ENCODE measurements around the gene FKBP5. TPM values are rescaled to one million over a fixed set of nuclear protein-coding genes. Genes with fewer than 3 reads are reported as not detected.

The FKBP5 gene
- total and polyA plus RNA-seq, 10 of the 15 experiments (the other 5 are each of a cell fraction or from before 2014, with no cell fraction given): 29.0 to 123 (median 62.3) TPM

DNA sequence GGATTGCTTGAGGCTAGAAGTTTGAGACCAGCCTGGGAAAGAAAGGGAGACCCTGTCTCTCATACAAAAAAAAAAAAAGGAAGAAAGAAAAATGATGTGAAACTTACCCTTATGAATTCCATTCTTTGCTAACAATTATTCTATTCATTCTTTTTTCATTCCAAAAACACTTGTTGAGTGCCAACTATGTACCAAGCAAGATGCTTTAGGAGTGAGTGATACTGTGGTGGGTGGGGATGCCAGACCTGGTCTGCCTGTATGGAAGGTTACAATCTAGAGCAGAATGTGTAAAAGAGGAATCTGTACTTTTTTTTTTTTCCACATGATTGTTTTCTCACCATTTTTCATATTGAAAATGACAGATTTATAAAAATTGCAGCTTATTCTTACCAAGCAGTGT, 102.2 kb downstream of the FKBP5 start (continued):
- TF ChIP-seq MYC (IDR thresholded peaks at IDR 0.05; ENCODE audit: insufficient read depth, insufficient read length, insufficient replicate concordance, low read length, severe bottlenecking): no peak
- TF ChIP-seq HDGF (IDR thresholded peaks at IDR 0.05): no peak

DNA sequence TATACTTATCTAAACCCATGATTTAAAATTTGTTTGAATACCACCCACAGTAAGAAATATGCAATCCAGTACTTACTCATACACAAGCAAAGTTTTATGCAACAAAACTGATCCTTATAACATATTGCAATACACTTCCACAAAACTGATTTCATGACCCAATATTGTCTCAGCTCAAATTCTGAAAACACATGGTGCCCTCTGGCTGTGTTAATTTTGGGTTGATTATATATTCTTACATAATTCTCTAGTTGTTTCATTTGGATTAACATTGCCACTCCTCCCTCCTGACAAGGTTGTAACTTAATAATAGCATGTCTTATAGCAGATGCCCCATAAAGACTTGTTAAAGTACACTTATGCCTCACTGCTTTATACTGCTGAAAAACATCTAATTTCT, 103.1 kb downstream of the FKBP5 start:
- no peaks in the 10 kb centered on the region for H3K9me3 ChIP-seq (replicated peaks; ENCODE audit: control insufficient read depth, insufficient read depth, low read length)
- DNase-seq (ENCODE audit: low read depth, low spot score) (no peak), ATAC-seq (no peak), FAIRE-seq (no peak)
- H3K27me3 ChIP-seq (replicated peaks in 1 of 2; ENCODE audit: control insufficient read depth in 2 of 2, insufficient read depth in 2 of 2, low read length in 1 of 2): no peaks in the 10 kb centered on the region
- no peak overlapping the region for H3K4me2 ChIP-seq (ENCODE audit: control insufficient read depth, insufficient read depth)
- H3K9ac ChIP-seq (ENCODE audit: control insufficient read depth, insufficient read depth, low read length): no peak overlapping the region
- no peaks in the 10 kb centered on the region for H3K79me2 ChIP-seq (ENCODE audit: control insufficient read depth, insufficient read depth, low read length)
- no peak overlapping the region for H3K4me3 ChIP-seq
- POLR2A ChIA-PET: interaction anchor here (0.6 kb wide), 1 partner anchor 53 kb away, joined by 3 read pairs; no protein-coding TSS in a partner anchor
- CTCF ChIA-PET: interaction anchor here (0.6 to 13.4 kb wide), 11 partner anchors 9 to 509 kb away, joined by 3 to 374 read pairs (median 4); partner anchors contain the start of gene ARMC12
- RAD21 ChIA-PET (ENCODE audit: unreplicated experiment): interaction anchor here (0.8 to 5.4 kb wide), 5 partner anchors 16 to 249 kb away, joined by 3 to 91 read pairs (median 7); partner anchors contain the start of gene ARMC12
- in situ Hi-C loops (cut with MboI) (no loop called here), intact Hi-C loops (cut with micrococcal nuclease; ENCODE audit: unreplicated experiment) (no loop called here)
- no peak overlapping the region for H3K27ac ChIP-seq (ENCODE audit: control insufficient read depth, insufficient read depth)
- no peaks in the 10 kb centered on the region for H3K4me1 ChIP-seq (ENCODE audit: control insufficient read depth, insufficient read depth, low read length)
- H2AFZ ChIP-seq (ENCODE audit: control insufficient read depth, low read depth, low read length): no peak overlapping the region
- no peaks in the 10 kb centered on the region for H4K20me1 ChIP-seq (ENCODE audit: control insufficient read depth, insufficient read depth)
- no TSS peak for BruUV-seq (replicated peaks)
- SMC1A ChIA-PET (ENCODE audit: uncharacterized antibody, unreplicated experiment): interaction anchor here (1.5 to 9.9 kb wide), 9 partner anchors 8 to 153 kb away, joined by 3 to 149 read pairs (median 5); partner anchors contain the start of gene ARMC12
- H3K36me3 ChIP-seq (ENCODE audit: control insufficient read depth in 2 of 2, insufficient read depth in 2 of 2, low read length in 1 of 2): peaks cover 10 to 19% of the 10 kb centered on the region in 2 experiments
- TF ChIP-seq, protein P1, sequence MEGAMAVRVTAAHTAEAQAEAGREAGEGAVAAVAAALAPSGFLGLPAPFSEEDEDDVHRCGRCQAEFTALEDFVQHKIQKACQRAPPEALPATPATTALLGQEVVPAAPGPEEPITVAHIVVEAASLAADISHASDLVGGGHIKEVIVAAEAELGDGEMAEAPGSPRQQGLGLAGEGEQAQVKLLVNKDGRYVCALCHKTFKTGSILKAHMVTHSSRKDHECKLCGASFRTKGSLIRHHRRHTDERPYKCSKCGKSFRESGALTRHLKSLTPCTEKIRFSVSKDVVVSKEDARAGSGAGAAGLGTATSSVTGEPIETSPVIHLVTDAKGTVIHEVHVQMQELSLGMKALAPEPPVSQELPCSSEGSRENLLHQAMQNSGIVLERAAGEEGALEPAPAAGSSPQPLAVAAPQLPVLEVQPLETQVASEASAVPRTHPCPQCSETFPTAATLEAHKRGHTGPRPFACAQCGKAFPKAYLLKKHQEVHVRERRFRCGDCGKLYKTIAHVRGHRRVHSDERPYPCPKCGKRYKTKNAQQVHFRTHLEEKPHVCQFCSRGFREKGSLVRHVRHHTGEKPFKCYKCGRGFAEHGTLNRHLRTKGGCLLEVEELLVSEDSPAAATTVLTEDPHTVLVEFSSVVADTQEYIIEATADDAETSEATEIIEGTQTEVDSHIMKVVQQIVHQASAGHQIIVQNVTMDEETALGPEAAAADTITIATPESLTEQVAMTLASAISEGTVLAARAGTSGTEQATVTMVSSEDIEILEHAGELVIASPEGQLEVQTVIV (IDR thresholded peaks at IDR 0.05; ENCODE audit: borderline replicate concordance, partially characterized antibody): no peak
- no peak for TF ChIP-seq FOS (IDR thresholded peaks at IDR 0.05; ENCODE audit: borderline replicate concordance, extremely low read depth, insufficient read length)
- TF ChIP-seq ESRRA (IDR thresholded peaks at IDR 0.05; ENCODE audit: low read length): no peak
- no peak for TF ChIP-seq MYB (IDR thresholded peaks at IDR 0.05; ENCODE audit: borderline replicate concordance, low read depth, low read length)
- TF ChIP-seq RAD21 (IDR thresholded peaks at IDR 0.05; ENCODE audit: insufficient read depth, low read depth, low read length): no peak
- TF ChIP-seq PAX8 (IDR thresholded peaks at IDR 0.05): no peak
- TF ChIP-seq POLR2A (IDR thresholded peaks at IDR 0.05; ENCODE audit: low read depth, low read length): no peak
- no peak for TF ChIP-seq CHD1 (IDR thresholded peaks at IDR 0.05; ENCODE audit: low read depth, low read length)
- TF ChIP-seq, protein P2, sequence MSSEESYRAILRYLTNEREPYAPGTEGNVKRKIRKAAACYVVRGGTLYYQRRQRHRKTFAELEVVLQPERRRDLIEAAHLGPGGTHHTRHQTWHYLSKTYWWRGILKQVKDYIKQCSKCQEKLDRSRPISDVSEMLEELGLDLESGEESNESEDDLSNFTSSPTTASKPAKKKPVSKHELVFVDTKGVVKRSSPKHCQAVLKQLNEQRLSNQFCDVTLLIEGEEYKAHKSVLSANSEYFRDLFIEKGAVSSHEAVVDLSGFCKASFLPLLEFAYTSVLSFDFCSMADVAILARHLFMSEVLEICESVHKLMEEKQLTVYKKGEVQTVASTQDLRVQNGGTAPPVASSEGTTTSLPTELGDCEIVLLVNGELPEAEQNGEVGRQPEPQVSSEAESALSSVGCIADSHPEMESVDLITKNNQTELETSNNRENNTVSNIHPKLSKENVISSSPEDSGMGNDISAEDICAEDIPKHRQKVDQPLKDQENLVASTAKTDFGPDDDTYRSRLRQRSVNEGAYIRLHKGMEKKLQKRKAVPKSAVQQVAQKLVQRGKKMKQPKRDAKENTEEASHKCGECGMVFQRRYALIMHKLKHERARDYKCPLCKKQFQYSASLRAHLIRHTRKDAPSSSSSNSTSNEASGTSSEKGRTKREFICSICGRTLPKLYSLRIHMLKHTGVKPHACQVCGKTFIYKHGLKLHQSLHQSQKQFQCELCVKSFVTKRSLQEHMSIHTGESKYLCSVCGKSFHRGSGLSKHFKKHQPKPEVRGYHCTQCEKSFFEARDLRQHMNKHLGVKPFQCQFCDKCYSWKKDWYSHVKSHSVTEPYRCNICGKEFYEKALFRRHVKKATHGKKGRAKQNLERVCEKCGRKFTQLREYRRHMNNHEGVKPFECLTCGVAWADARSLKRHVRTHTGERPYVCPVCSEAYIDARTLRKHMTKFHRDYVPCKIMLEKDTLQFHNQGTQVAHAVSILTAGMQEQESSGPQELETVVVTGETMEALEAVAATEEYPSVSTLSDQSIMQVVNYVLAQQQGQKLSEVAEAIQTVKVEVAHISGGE (CRISPR knock-in tag; IDR thresholded peaks at IDR 0.05): no peak
- TF ChIP-seq, protein P3, sequence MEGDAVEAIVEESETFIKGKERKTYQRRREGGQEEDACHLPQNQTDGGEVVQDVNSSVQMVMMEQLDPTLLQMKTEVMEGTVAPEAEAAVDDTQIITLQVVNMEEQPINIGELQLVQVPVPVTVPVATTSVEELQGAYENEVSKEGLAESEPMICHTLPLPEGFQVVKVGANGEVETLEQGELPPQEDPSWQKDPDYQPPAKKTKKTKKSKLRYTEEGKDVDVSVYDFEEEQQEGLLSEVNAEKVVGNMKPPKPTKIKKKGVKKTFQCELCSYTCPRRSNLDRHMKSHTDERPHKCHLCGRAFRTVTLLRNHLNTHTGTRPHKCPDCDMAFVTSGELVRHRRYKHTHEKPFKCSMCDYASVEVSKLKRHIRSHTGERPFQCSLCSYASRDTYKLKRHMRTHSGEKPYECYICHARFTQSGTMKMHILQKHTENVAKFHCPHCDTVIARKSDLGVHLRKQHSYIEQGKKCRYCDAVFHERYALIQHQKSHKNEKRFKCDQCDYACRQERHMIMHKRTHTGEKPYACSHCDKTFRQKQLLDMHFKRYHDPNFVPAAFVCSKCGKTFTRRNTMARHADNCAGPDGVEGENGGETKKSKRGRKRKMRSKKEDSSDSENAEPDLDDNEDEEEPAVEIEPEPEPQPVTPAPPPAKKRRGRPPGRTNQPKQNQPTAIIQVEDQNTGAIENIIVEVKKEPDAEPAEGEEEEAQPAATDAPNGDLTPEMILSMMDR (IDR thresholded peaks at IDR 0.05 in 2 of 3, conservative IDR thresholded peaks at IDR 0.05 in 1 of 3; ENCODE audit: control insufficient read depth in 2 of 3, extremely low read depth in 1 of 3, insufficient read depth in 1 of 3, low read depth in 3 of 3, low read length in 3 of 3): no peak
- TF ChIP-seq ETV6 (conservative IDR thresholded peaks at IDR 0.05 in 1 of 2, IDR thresholded peaks at IDR 0.05 in 1 of 2; ENCODE audit: borderline replicate concordance in 1 of 2, low read depth in 1 of 2): no peak
- TF ChIP-seq CEBPB (IDR thresholded peaks at IDR 0.05; ENCODE audit: borderline replicate concordance in 1 of 2, low read depth in 2 of 2, low read length in 2 of 2): no peak

Measured in GM12878 (cell line).